Colonic mucosa (tissue), 4 donors: ENCODE results near the gene HOXA10. TPM values are rescaled to one million over a fixed set of nuclear protein-coding genes. Genes with fewer than 3 reads are reported as not detected.

ENCODE experiments used
- DNase-seq: peaks from one replicate; pipeline ENCODE4 v3.0.0-alpha.2; 2020
- H3K27ac ChIP-seq: fragments of 200-600 bp; one replicate; pipeline ENCODE4 v1.8.0; 2021
- H3K27me3 ChIP-seq: fragments of 200-600 bp; one replicate; pipeline ENCODE4 v1.8.0; 2021
- H3K36me3 ChIP-seq: fragments of 200-600 bp; one replicate; pipeline ENCODE4 v1.8.0; 2021
- H3K4me1 ChIP-seq: fragments of 200-600 bp; one replicate; pipeline ENCODE4 v1.8.0; 2021; ENCODE audit warnings: mild to moderate bottlenecking
- H3K4me3 ChIP-seq: fragments of 200-600 bp; one replicate; pipeline ENCODE4 v1.8.0; 2021
- H3K9ac ChIP-seq, 2 donors: one replicate each; pipeline ENCODE4 v1.7.0; 2013; ENCODE audit warnings: control low read depth in 2 of 2, low read depth in 2 of 2, low read length in 2 of 2
- H3K9me3 ChIP-seq: fragments of 200-600 bp; one replicate; pipeline ENCODE4 v1.8.0; 2021
- intact Hi-C: fragments of 100-400 bp; cut with DNase I; formaldehyde crosslinking; loops from one replicate; pipeline ENCODE4 v1.14.1; 2022
- total RNA-seq, 2 donors: library from RNA; stranded (reverse); fragmentation: NEBNext Ultra II Directional in 1 of 2; extraction: Animal tissue kit (Norgen Biotek cat#: 25700) in 1 of 2; gene quantifications; one replicate each; pipeline ENCODE4 v1.2.1, GENCODE V29; 2021
- TF ChIP-seq, protein P1 (sequence below): fragments of 200-600 bp; IDR thresholded peaks from one replicate; pipeline ENCODE4 v1.8.0; 2022; ENCODE audit warnings: antibody characterized with exemption, mild to moderate bottlenecking
- donor health status: healthy.
- donor health status: DM: no; HTN: no; CAD: no.
- donor health status: DM: no; HTN: no; CAD: no.

Gene HOXA10
- total RNA-seq, 2 donors from 2014 or later: 25.4 to 26.0 TPM

DNA sequence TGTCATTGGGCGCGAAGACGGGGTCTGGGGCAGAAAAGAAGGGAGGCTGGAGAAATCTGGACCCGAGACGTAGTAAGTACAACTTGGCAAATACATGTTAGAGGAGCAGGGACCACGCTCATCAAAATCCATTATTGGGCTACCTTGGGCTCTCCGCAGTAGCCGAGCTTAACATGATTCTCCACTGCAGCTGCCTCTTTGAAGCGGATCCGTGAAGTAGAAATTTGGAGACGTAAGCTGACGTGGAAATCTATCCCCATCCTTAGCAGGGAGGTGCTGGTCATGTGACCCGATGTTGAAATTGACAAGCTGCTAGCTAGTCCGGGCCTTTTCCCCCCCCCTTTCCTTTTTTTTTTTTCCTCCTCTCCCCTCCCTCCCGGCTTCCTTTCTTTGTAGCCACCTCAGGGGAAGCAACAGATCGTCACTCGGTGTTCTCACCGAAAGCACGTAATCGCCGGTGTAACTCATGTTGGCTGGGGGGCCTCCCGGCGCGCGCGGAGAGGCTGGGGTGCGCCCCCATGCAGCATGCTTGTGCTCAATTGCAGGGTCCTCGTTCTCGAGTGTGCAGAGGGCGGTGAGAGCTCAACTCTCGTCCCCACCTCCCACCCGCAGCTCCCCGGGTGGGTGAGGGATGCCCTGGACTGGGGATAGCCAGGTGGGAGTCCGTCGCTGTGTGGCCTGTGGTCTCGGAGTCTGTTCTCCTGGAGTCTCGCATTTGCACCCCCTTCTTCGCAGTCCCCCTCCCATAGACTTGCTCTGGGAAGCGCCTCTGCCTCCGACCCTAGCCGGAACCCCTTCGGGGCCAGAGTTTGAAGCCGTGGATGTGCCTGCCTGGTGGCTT, 11.1 kb upstream of the HOXA10 start, which contains the start of gene HOXA11:
HOXA11 (minus strand) TSS at position 220 of the 841 bp plus-strand sequence; CDS start at position 132, 88 bp downstream.
- Histone ChIP-seq H3K9ac (peak within 1 kb of the TSS; percentile 89 to 92), H3K36me3 (no peaks in the 10 kb centered on the region), H3K27ac (peak within 1 kb of the TSS; percentile 94), H3K27me3 (peaks cover 5% of the 10 kb centered on the region), H3K4me3 (peak within 1 kb of the TSS; percentile 50), H3K4me1 (peaks cover 20% of the 10 kb centered on the region), H3K9me3 (no peaks in the 10 kb centered on the region)
- TF ChIP-seq, protein P1, sequence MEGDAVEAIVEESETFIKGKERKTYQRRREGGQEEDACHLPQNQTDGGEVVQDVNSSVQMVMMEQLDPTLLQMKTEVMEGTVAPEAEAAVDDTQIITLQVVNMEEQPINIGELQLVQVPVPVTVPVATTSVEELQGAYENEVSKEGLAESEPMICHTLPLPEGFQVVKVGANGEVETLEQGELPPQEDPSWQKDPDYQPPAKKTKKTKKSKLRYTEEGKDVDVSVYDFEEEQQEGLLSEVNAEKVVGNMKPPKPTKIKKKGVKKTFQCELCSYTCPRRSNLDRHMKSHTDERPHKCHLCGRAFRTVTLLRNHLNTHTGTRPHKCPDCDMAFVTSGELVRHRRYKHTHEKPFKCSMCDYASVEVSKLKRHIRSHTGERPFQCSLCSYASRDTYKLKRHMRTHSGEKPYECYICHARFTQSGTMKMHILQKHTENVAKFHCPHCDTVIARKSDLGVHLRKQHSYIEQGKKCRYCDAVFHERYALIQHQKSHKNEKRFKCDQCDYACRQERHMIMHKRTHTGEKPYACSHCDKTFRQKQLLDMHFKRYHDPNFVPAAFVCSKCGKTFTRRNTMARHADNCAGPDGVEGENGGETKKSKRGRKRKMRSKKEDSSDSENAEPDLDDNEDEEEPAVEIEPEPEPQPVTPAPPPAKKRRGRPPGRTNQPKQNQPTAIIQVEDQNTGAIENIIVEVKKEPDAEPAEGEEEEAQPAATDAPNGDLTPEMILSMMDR: no peak
- intact Hi-C loops: no loop called here
- DNase-seq: peak; percentile 91

DNA sequence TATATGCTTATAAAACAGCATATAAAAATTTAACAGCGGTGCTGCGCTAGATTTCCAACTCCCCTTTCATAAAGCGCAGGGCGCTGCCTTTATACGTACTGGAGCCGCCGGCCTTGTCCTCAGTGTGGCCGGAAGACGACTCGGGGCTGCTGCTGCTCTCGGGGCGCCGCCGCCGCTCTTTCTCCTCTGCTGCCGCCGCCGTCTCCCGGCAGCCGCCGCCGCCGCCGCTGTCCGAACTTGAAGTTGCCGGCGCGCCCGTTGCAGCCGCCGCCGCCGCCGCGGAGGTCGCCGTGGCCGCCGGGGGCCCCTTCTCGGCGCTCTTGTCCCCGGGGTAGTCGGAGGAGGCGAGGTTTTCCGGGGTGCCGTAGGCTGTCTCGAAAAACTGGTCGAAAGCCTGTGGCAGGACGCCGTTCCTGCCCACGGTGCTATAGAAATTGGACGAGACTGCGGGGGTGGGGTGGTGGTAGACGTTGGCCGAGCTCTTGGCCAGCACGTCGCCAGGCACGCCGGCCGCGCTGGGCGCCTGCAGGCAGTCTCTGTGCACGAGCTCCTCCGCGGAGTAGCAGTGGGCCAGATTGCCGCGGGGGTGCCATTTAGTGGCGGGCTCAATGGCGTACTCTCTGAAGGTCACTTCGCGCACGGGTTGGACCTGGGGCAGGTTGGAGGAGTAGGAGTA, 10.4 kb upstream of the HOXA10 start:
- TF ChIP-seq, protein P1: no peak
- Histone ChIP-seq H3K9ac (peak overlapping the region; percentile 89 to 92), H3K9me3 (no peaks in the 10 kb centered on the region), H3K27ac (peak overlapping the region; percentile 94), H3K4me3 (peak overlapping the region; percentile 50), H3K27me3 (peaks cover 5% of the 10 kb centered on the region), H3K36me3 (no peaks in the 10 kb centered on the region), H3K4me1 (peaks cover 20% of the 10 kb centered on the region)
- intact Hi-C loops: no loop called here
- DNase-seq: no peak

DNA sequence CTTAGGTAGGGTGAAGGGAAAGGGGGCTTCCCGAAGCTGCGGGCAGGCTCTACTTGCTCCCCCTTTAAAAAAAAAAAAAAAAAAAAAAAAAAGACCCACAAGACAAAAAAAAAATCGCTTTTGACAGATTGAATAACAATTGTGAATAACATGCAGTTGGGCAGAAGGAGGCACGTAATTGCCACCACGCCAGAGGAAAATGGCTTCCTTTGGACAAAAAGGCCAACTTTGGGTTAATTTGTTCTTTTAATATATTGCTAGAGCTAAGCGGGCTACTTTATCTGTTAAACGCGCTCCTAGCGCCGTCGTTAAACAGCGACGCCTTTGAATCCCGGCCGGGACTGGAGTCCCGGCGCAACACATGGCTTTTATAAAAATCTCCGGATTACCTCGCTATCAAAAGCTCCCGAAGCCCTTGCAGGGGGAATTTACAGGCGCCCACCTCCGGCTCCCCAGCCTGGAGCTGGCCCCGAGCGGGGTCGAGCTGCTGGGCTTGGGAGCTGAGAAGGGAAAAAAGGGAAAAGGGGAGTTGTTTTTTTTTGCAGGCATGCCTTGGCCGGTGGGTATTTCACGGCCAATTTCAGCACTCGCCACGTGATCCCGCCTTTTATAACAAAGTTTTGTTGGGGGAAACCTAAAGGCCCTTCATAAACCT, 9.7 kb upstream of the HOXA10 start:
- Histone ChIP-seq H3K27me3 (peaks cover 5% of the 10 kb centered on the region), H3K9ac (peak overlapping the region; percentile 89 to 92), H3K4me1 (peaks cover 20% of the 10 kb centered on the region), H3K4me3 (peak overlapping the region; percentile 50), H3K27ac (peak overlapping the region; percentile 94), H3K9me3 (no peaks in the 10 kb centered on the region), H3K36me3 (no peaks in the 10 kb centered on the region)
- intact Hi-C loops: no loop called here
- no peak for DNase-seq
- TF ChIP-seq, protein P1: no peak

DNA sequence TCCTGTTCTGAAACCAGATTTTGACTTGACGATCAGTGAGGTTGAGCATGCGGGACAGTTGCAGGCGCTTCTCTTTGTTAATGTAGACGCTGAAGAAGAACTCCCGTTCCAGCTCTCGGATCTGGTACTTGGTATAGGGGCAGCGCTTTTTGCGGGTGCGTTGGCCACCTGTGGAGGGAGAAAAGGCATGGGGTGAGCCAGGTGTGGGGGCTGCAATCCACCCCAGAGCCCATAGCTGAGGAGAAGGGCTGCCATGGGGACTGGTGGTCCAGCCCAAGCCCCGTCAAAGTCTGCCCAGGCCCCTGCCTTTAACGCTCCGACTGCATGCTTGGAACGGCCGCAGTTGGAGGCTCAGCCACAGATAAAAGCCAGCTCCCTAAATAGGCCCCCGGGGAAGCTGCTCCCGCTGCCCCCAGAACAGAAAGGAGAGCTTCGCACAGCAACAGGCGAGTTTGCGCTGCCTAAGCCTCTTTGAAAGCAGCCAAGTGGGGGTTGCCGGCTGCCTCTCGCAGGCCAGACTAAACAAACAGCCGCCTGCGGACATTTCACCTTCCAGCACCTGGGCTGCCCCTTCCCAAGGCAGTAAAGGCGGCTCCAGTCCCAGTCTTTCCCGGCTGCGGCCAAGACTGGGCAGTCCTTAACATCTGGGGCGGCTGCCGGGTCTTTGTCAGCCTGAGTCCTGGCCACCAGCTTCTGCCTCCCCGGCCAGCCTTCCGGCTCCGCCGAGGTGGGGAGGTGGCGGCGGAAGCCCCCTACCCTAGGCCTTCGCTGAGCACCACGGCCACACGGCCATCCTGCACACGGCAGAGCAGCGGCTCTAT, 9.0 kb upstream of the HOXA10 start:
- H3K4me3 ChIP-seq: peak overlapping the region; percentile 50
- H3K27me3 ChIP-seq: peaks cover 5% of the 10 kb centered on the region
- no peaks in the 10 kb centered on the region for H3K9me3 ChIP-seq
- intact Hi-C loops: no loop called here
- H3K27ac ChIP-seq: peak overlapping the region; percentile 94
- DNase-seq: no peak
- peak overlapping the region; percentile 89 to 92 for H3K9ac ChIP-seq
- H3K4me1 ChIP-seq: peaks cover 20% of the 10 kb centered on the region
- no peaks in the 10 kb centered on the region for H3K36me3 ChIP-seq
- TF ChIP-seq, protein P1: no peak
